Smooth muscle cell (in vitro differentiated cells): ENCODE data around the gene LTO1. TPM values are rescaled to one million over a fixed set of nuclear protein-coding genes. Genes with fewer than 3 reads are reported as not detected.

Source experiments
- DNase-seq: peaks from one replicate; lab custom pipeline; 2025; ENCODE audit not compliant: unreplicated experiment; lab: John Stamatoyannopoulos, UW
- H2AFZ ChIP-seq: fragments of 200-600 bp; sonication (generic); 2 replicates; pipeline ENCODE4 v1.6.0; 2016; ENCODE audit warnings: antibody characterized with exemption, low read depth, mild to moderate bottlenecking
- H3F3A ChIP-seq: fragments of 200-600 bp; sonication (generic); 2 replicates; pipeline ENCODE4 v1.6.0; 2017; ENCODE audit warnings: antibody characterized with exemption, low read depth
- H3K27ac ChIP-seq: fragments of 200-600 bp; sonication (generic); 2 replicates; pipeline ENCODE4 v1.5.1; 2016; ENCODE audit warnings: low read depth, mild to moderate bottlenecking
- H3K27me3 ChIP-seq: fragments of 200-600 bp; sonication (generic); 2 replicates; pipeline ENCODE4 v1.6.1; 2016; ENCODE audit warnings: low read depth, mild to moderate bottlenecking
- H3K36me3 ChIP-seq: fragments of 200-600 bp; sonication (generic); 2 replicates; pipeline ENCODE4 v1.5.1; 2016; ENCODE audit warnings: low read depth
- H3K4me1 ChIP-seq: fragments of 200-600 bp; sonication (generic); 2 replicates; pipeline ENCODE4 v1.5.1; 2016; ENCODE audit warnings: low read depth
- H3K4me2 ChIP-seq: fragments of 200-600 bp; sonication (generic); 2 replicates; pipeline ENCODE4 v1.6.0; 2016; ENCODE audit warnings: mild to moderate bottlenecking
- H3K4me3 ChIP-seq: fragments of 200-600 bp; sonication (generic); 2 replicates; pipeline ENCODE4 v1.5.1; 2016; ENCODE audit warnings: mild to moderate bottlenecking
- H3K79me2 ChIP-seq: fragments of 200-600 bp; sonication (generic); 2 replicates; pipeline ENCODE4 v1.6.0; 2016; ENCODE audit warnings: low read depth, mild to moderate bottlenecking
- H3K9ac ChIP-seq: fragments of 200-600 bp; sonication (generic); 2 replicates; pipeline ENCODE4 v1.6.0; 2016; ENCODE audit warnings: low read depth
- H3K9me3 ChIP-seq: fragments of 200-600 bp; sonication (generic); replicated peaks from 2 replicates; pipeline ENCODE4 v1.5.1; 2016; ENCODE audit warnings: low read depth
- H4K20me1 ChIP-seq: fragments of 200-600 bp; sonication (generic); 2 replicates; pipeline ENCODE4 v1.6.0; 2016; ENCODE audit warnings: low read depth
- WGBS: methylation state at CpG from one replicate; pipeline ENCODE4 v1.1.7; 2016; ENCODE audit warnings: low lambda C conversion rate; 5-methylcytosine and 5-hydroxymethylcytosine counted together
- polyA plus RNA-seq: library from polyadenylated mRNA; unstranded; fragments of >200 nt; fragmentation: Nextera tagmentation; extraction: Ambion mirVana; gene quantifications from 2 replicates; pipeline ENCODE4 v1.2.1, GENCODE V29; 2016
- total RNA-seq: library from RNA; depleted of rRNA; stranded (reverse); fragments of >200 nt; gene quantifications from 2 replicates; pipeline ENCODE4 v1.2.3, GENCODE V29; 2014
- TF ChIP-seq, protein P1 (sequence below): fragments of 200-600 bp; sonication (generic); IDR thresholded peaks from 2 replicates; pipeline ENCODE4 v1.5.1; 2017; ENCODE audit warnings: borderline replicate concordance, mild to moderate bottlenecking, antibody characterized with exemption; ENCODE audit not compliant: insufficient read depth, poor library complexity, severe bottlenecking

The LTO1 gene
- total and polyA plus RNA-seq, 2 experiments from 2014 or later = 8.0 to 17.3 TPM

DNA sequence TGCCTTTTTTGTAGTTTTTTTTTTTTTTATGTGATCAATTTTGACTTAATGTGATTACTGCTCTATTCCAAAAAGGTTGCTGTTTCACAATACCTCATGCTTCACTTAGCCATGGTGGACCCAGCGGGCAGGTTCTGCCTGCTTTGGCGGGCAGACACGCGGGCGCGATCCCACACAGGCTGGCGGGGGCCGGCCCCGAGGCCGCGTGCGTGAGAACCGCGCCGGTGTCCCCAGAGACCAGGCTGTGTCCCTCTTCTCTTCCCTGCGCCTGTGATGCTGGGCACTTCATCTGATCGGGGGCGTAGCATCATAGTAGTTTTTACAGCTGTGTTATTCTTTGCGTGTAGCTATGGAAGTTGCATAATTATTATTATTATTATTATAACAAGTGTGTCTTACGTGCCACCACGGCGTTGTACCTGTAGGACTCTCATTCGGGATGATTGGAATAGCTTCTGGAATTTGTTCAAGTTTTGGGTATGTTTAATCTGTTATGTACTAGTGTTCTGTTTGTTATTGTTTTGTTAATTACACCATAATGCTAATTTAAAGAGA is 21.7 kb downstream of the LTO1 start:
- Histone ChIP-seq H3K4me1 (peaks cover 11% of the 10 kb centered on the region), H3K9ac (no peak overlapping the region), H3K36me3 (peaks cover 19% of the 10 kb centered on the region), H3K9me3 (no peaks in the 10 kb centered on the region), H3K4me3 (no peak overlapping the region), H3K27ac (no peak overlapping the region), H4K20me1 (peaks cover 67% of the 10 kb centered on the region), H3K27me3 (no peaks in the 10 kb centered on the region), H3K79me2 (peaks cover 14% of the 10 kb centered on the region), H2AFZ (no peak overlapping the region), H3F3A (peaks cover 28% of the 10 kb centered on the region), H3K4me2 (no peak overlapping the region)
- 96% methylated on average over 23 of the region's 23 CpGs for WGBS
- DNase-seq = no peak
- TF ChIP-seq, protein P1, sequence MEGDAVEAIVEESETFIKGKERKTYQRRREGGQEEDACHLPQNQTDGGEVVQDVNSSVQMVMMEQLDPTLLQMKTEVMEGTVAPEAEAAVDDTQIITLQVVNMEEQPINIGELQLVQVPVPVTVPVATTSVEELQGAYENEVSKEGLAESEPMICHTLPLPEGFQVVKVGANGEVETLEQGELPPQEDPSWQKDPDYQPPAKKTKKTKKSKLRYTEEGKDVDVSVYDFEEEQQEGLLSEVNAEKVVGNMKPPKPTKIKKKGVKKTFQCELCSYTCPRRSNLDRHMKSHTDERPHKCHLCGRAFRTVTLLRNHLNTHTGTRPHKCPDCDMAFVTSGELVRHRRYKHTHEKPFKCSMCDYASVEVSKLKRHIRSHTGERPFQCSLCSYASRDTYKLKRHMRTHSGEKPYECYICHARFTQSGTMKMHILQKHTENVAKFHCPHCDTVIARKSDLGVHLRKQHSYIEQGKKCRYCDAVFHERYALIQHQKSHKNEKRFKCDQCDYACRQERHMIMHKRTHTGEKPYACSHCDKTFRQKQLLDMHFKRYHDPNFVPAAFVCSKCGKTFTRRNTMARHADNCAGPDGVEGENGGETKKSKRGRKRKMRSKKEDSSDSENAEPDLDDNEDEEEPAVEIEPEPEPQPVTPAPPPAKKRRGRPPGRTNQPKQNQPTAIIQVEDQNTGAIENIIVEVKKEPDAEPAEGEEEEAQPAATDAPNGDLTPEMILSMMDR = no peak

DNA sequence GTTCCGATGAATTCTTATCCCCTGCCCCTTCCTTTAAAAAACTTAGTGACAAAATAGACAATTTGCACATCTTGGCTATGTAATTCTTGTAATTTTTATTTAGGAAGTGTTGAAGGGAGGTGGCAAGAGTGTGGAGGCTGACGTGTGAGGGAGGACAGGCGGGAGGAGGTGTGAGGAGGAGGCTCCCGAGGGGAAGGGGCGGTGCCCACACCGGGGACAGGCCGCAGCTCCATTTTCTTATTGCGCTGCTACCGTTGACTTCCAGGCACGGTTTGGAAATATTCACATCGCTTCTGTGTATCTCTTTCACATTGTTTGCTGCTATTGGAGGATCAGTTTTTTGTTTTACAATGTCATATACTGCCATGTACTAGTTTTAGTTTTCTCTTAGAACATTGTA is 22.2 kb downstream of the LTO1 start:
- H3K9me3 ChIP-seq = no peaks in the 10 kb centered on the region

DNA sequence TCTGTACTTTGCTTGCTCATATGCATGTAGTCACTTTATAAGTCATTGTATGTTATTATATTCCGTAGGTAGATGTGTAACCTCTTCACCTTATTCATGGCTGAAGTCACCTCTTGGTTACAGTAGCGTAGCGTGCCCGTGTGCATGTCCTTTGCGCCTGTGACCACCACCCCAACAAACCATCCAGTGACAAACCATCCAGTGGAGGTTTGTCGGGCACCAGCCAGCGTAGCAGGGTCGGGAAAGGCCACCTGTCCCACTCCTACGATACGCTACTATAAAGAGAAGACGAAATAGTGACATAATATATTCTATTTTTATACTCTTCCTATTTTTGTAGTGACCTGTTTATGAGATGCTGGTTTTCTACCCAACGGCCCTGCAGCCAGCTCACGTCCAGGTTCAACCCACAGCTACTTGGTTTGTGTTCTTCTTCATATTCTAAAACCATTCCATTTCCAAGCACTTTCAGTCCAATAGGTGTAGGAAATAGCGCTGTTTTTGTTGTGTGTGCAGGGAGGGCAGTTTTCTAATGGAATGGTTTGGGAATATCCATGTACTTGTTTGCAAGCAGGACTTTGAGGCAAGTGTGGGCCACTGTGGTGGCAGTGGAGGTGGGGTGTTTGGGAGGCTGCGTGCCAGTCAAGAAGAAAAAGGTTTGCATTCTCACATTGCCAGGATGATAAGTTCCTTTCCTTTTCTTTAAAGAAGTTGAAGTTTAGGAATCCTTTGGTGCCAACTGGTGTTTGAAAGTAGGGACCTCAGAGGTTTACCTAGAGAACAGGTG is 23.1 kb downstream of the LTO1 start:
- no peak overlapping the region for H2AFZ ChIP-seq
- H3K79me2 ChIP-seq = peaks cover 26% of the 10 kb centered on the region
- no peaks in the 10 kb centered on the region for H3K4me1 ChIP-seq
- peaks cover 26% of the 10 kb centered on the region for H3F3A ChIP-seq
- peaks cover 81% of the 10 kb centered on the region for H4K20me1 ChIP-seq
- no peaks in the 10 kb centered on the region for H3K27me3 ChIP-seq
- TF ChIP-seq, protein P1 = no peak
- DNase-seq = no peak
- no peak overlapping the region for H3K4me2 ChIP-seq
- H3K27ac ChIP-seq = peak overlapping the region; percentile 16
- peaks cover 19% of the 10 kb centered on the region for H3K36me3 ChIP-seq
- H3K9me3 ChIP-seq = no peaks in the 10 kb centered on the region
- WGBS = 96% methylated on average over 15 of the region's 15 CpGs
- H3K9ac ChIP-seq = no peak overlapping the region
- no peak overlapping the region for H3K4me3 ChIP-seq

More for the DNA sequence above, 22.2 kb downstream of the LTO1 start:
- Histone ChIP-seq H3K9ac (no peak overlapping the region), H3K36me3 (peaks cover 19% of the 10 kb centered on the region), H3K79me2 (peaks cover 18% of the 10 kb centered on the region), H3F3A (peaks cover 28% of the 10 kb centered on the region), H3K4me1 (peaks cover 7% of the 10 kb centered on the region), H3K4me3 (no peak overlapping the region), H4K20me1 (peaks cover 72% of the 10 kb centered on the region), H3K4me2 (no peak overlapping the region), H3K27ac (peak overlapping the region; percentile 16), H2AFZ (no peak overlapping the region), H3K27me3 (no peaks in the 10 kb centered on the region)
- WGBS = 90% methylated on average over 11 of the region's 11 CpGs
- TF ChIP-seq, protein P1 = no peak
- DNase-seq = no peak
